Natural killer cell (primary cell): ENCODE measurements around the gene SMAD7. TPM values are rescaled to one million over a fixed set of nuclear protein-coding genes. Genes with fewer than 3 reads are reported as not detected.
A peak's percentile ranks its signal among the peaks of the same experiment; 100 is the strongest.

Experiments
- ATAC-seq, 3 donors: fragments of 150-1000 bp in 2 of 3; fragments of 200-7000 bp in 1 of 3; cut with Tn5 transposase; 1 replicate in 1 of 3; 2 replicates in 2 of 3; pipeline ENCODE4 v1.10.0; 2021; ENCODE audit warnings: mild to moderate bottlenecking in 2 of 3, moderate library complexity in 2 of 3
- DNase-seq, 2 donors: peaks; one replicate each; pipeline versions ENCODE4 v3.0.0 to v3.0.0-alpha.2; 2013 to 2021; ENCODE audit warnings: mixed read lengths in 1 of 2
- H3K27ac ChIP-seq: one replicate; pipeline ENCODE4 v1.5.1; 2013; ENCODE audit warnings: mild to moderate bottlenecking, low read length
- H3K27me3 ChIP-seq: one replicate; pipeline ENCODE4 v1.6.1; 2013; ENCODE audit warnings: low read length; ENCODE audit not compliant: control insufficient read depth, insufficient read depth
- H3K36me3 ChIP-seq: one replicate; pipeline ENCODE4 v1.6.1; 2013; ENCODE audit warnings: low read length; ENCODE audit not compliant: control insufficient read depth, insufficient read depth
- H3K4me1 ChIP-seq: one replicate; pipeline ENCODE4 v1.6.1; 2013; ENCODE audit warnings: low read length; ENCODE audit not compliant: control insufficient read depth, insufficient read depth
- H3K4me3 ChIP-seq: one replicate; pipeline ENCODE4 v1.5.1; 2013; ENCODE audit warnings: low read length
- H3K9me3 ChIP-seq: one replicate; pipeline ENCODE4 v1.6.1; 2013; ENCODE audit warnings: low read length; ENCODE audit not compliant: control insufficient read depth, insufficient read depth
- H3K27ac Mint-ChIP-seq, 2 donors: one replicate each; pipeline ENCODE4 v1.8.0; 2022; ENCODE audit warnings: mild to moderate bottlenecking in 2 of 2, mixed read lengths in 2 of 2, moderate library complexity in 1 of 2
- H3K27me3 Mint-ChIP-seq, 2 donors: one replicate each; pipeline ENCODE4 v1.8.0; 2022; ENCODE audit warnings: low read depth in 2 of 2, mixed read lengths in 2 of 2
- H3K36me3 Mint-ChIP-seq: one replicate; pipeline ENCODE4 v1.8.0; 2022; ENCODE audit warnings: mixed read lengths
- H3K4me1 Mint-ChIP-seq, 2 donors: one replicate each; pipeline ENCODE4 v1.8.0; 2022; ENCODE audit warnings: mixed read lengths in 2 of 2
- H3K4me3 Mint-ChIP-seq: one replicate; pipeline ENCODE4 v1.8.0; 2022; ENCODE audit warnings: mild to moderate bottlenecking, moderate library complexity, mixed read lengths
- H3K9me3 Mint-ChIP-seq, 2 donors: one replicate each; pipeline ENCODE4 v1.8.0; 2022; ENCODE audit warnings: mixed read lengths in 2 of 2
- CTCF ChIP-seq: fragments of 200-600 bp; IDR thresholded peaks from one replicate; pipeline ENCODE4 v1.8.0; 2022; ENCODE audit warnings: antibody characterized with exemption
- WGBS: methylation state at CpG from one replicate; pipeline ENCODE4 v1.1.7; 2013; ENCODE audit warnings: missing lambda C conversion rate; ENCODE audit not compliant: insufficient coverage; 5-methylcytosine and 5-hydroxymethylcytosine counted together
- intact Hi-C: fragments of 100-400 bp; cut with micrococcal nuclease; formaldehyde crosslinking; loops from one replicate; pipeline ENCODE4 v1.14.2; 2022
- total RNA-seq, 4 donors: library from RNA; stranded (reverse); fragments of 120-200 nt in 1 of 4; gene quantifications; one replicate each; pipeline versions ENCODE4 v1.2.3 to v1.2.4, GENCODE V29; 2013 to 2022

The SMAD7 gene
- total RNA-seq, 3 donors from 2014 or later (not counting 1 experiment from before 2014, with no cell fraction given): 127 to 204 (median 182) TPM

DNA sequence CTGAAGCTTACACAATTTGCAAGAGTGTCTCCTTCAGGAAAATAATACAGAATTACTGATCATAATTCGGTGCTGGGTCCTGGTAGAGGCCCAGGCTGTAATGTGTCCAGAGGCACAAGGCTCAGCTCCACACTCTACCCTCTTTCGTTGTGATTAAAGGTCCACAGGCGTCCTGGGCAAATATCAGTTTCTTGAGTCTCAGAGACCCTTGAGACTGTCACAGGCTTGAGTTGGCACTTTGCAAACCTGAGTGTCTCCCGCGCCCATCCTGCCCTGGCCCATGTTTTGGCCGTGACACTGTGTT, 46.9 kb upstream of the SMAD7 start:
- ATAC-seq (no peak), DNase-seq (no peak)
- Histone ChIP-seq H3K27me3 (no peaks in the 10 kb centered on the region), H3K27ac (no peak overlapping the region), H3K36me3 (no peaks in the 10 kb centered on the region), H3K9me3 (no peaks in the 10 kb centered on the region), H3K4me3 (no peak overlapping the region), H3K4me1 (peaks cover 13% of the 10 kb centered on the region)
- Mint-ChIP-seq H3K4me3 (no peak overlapping the region), H3K27ac (no peak overlapping the region), H3K36me3 (no peaks in the 10 kb centered on the region), H3K4me1 (peaks cover 8 to 17% of the 10 kb centered on the region in 2 donors), H3K9me3 (no peaks in the 10 kb centered on the region), H3K27me3 (peaks cover 0 to 10% of the 10 kb centered on the region in 2 donors)
- no peak for TF ChIP-seq CTCF
- 94% methylated on average over 6 of the region's 6 CpGs for WGBS
- intact Hi-C loops: no loop called here

DNA sequence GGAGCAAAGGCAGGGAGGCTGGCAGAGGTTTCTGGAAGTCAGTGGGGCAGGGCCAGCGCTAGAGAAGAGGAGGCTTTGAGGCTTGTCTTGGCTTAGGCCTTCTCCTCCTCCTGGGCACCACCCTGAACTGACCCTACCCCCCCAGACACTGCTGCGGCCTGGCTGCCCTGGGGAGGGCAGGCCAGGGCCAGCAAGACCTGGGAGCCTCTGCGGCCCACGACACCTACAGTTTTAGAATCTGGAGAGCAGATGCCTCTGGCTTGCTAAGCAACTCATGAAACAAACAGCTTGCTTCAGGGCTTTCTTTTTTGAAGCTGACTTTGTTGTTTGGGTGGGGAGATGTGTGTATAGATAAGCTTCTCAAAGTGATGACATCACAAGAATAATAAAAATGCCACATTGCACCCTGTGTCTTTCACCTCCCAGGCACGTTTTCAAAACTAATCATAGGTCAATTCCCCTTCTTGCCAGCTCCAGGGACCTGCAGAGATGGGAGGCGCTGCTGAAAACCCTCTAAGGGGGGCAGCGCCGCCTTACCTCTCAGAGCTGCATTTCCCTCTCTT, 46.2 kb upstream of the SMAD7 start:
- DNase-seq (peak in 1 of 2 donors; percentile 80), ATAC-seq (peak; percentile 44 to 72 (median 61))
- no peaks in the 10 kb centered on the region for H3K27me3 ChIP-seq
- Mint-ChIP-seq H3K27me3 (peaks cover 0 to 13% of the 10 kb centered on the region in 2 donors), H3K36me3 (no peaks in the 10 kb centered on the region), H3K4me3 (no peak overlapping the region), H3K9me3 (no peaks in the 10 kb centered on the region), H3K4me1 (peaks cover 8 to 21% of the 10 kb centered on the region in 2 donors), H3K27ac (no peak overlapping the region)
- H3K4me3 ChIP-seq: no peak overlapping the region
- no peak for TF ChIP-seq CTCF
- H3K9me3 ChIP-seq: no peaks in the 10 kb centered on the region
- WGBS: 61% methylated on average over 8 of the region's 8 CpGs
- H3K4me1 ChIP-seq: peaks cover 20% of the 10 kb centered on the region
- H3K27ac ChIP-seq: no peak overlapping the region
- H3K36me3 ChIP-seq: no peaks in the 10 kb centered on the region
- intact Hi-C loops: no loop called here

DNA sequence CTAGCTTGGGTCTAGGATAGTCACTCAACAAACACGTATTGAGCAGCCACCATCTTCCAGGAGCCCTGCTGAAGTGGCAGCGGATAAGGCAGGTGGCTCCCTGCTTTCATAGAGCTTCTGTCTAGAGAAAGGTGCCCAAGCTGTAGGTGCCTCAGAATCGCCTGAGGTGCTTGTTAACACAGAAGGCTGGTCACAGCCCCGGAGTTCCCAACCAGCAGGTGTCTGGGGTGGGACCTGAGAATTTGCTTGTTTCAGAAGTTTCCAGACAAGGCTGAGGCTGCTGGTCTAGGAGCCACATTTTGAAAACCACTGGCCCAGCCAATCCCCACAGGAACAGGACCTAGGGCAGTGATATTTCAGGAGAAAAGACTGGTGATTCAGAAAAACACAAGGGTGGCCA, 45.3 kb upstream of the SMAD7 start:
- Mint-ChIP-seq H3K36me3 (no peaks in the 10 kb centered on the region), H3K27me3 (peaks cover 0 to 13% of the 10 kb centered on the region in 2 donors), H3K27ac (no peak overlapping the region), H3K4me1 (peaks cover 8 to 22% of the 10 kb centered on the region in 2 donors), H3K4me3 (no peak overlapping the region), H3K9me3 (no peaks in the 10 kb centered on the region)
- Histone ChIP-seq H3K27me3 (no peaks in the 10 kb centered on the region), H3K36me3 (no peaks in the 10 kb centered on the region), H3K27ac (no peak overlapping the region), H3K9me3 (no peaks in the 10 kb centered on the region), H3K4me1 (peaks cover 21% of the 10 kb centered on the region), H3K4me3 (no peak overlapping the region)
- no peak for ATAC-seq
- 97% methylated on average over 4 of the region's 4 CpGs for WGBS
- intact Hi-C loops: no loop called here
- no peak for TF ChIP-seq CTCF
- DNase-seq: no peak
